Duodenal mucosa (tissue), 2 donors: Measurements from ENCODE around the gene RCE1.

Experiments used
- H3K27ac ChIP-seq: one replicate; pipeline ENCODE4 v1.7.0; 2013; ENCODE audit warnings: low read depth, low read length
- H3K27me3 ChIP-seq, 2 donors: one replicate each; pipeline ENCODE4 v1.7.0; 2013; ENCODE audit warnings: low read length in 2 of 2, control low read depth in 1 of 2; ENCODE audit not compliant: insufficient read depth in 2 of 2, control insufficient read depth in 1 of 2
- H3K36me3 ChIP-seq, 2 donors: one replicate each; pipeline ENCODE4 v1.7.0; 2013; ENCODE audit warnings: low read length in 2 of 2, control low read depth in 1 of 2; ENCODE audit not compliant: insufficient read depth in 2 of 2, control insufficient read depth in 1 of 2
- H3K4me1 ChIP-seq, 2 donors: one replicate each; pipeline ENCODE4 v1.7.0; 2013; ENCODE audit warnings: low read length in 2 of 2, control low read depth in 1 of 2; ENCODE audit not compliant: insufficient read depth in 2 of 2, control insufficient read depth in 1 of 2
- H3K4me3 ChIP-seq, 2 donors: one replicate each; pipeline ENCODE4 v1.7.0; 2013; ENCODE audit warnings: low read length in 2 of 2, low read depth in 1 of 2
- H3K9ac ChIP-seq, 2 donors: one replicate each; pipeline ENCODE4 v1.7.0; 2013; ENCODE audit warnings: low read length in 2 of 2, low read depth in 1 of 2
- H3K9me3 ChIP-seq, 2 donors: one replicate each; pipeline ENCODE4 v1.7.0; 2013; ENCODE audit warnings: low read length in 2 of 2, control low read depth in 1 of 2; ENCODE audit not compliant: control insufficient read depth in 1 of 2

RCE1 gene

DNA sequence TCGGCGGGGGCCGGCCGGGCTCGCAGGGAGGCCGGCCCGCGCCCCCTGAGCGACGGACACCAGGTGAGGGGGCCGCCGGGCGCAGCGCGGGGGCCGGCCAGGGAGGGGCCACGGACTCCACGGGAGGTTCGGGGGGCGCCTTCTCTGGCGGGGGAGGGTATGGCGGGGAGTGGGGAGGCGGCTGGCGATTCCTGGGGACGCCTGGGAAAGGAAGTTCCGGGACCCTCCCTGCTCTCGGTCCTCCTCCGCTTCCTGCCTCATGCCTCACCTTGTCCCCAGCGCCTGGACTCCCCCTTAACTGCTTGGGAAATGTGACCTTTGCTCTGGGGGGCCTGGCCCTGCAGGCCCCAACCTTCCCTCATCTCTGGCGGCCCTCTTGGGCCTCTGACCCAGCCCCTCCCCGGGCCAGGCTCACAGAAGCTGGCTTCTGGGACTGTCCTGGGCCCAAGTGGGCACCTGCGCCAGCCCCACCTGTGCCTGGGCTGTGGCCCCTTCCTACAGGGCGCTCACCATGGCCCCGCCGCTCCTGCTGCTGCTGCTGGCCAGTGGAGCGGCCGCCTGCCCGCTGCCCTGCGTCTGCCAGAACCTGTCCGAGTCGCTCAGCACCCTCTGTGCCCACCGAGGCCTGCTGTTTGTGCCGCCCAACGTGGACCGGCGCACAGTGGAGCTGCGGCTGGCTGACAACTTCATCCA, 14.1 kb downstream of the RCE1 start:
- H3K9ac ChIP-seq, result no peak overlapping the region
- no peak overlapping the region for H3K4me3 ChIP-seq
- no peak overlapping the region for H3K27ac ChIP-seq
- H3K9me3 ChIP-seq, result no peaks in the 10 kb centered on the region
- no peaks in the 10 kb centered on the region for H3K36me3 ChIP-seq
- peaks cover 5 to 9% of the 10 kb centered on the region in 2 donors for H3K4me1 ChIP-seq
- H3K27me3 ChIP-seq, result no peaks in the 10 kb centered on the region

DNA sequence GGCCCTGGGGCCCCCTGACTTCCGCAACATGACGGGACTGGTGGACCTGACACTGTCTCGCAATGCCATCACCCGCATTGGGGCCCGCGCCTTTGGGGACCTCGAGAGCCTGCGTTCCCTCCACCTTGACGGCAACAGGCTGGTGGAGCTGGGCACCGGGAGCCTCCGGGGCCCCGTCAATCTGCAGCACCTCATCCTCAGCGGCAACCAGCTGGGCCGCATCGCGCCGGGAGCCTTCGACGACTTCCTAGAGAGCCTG, 14.6 kb downstream of the RCE1 start:
- no peak overlapping the region for H3K9ac ChIP-seq
- no peaks in the 10 kb centered on the region for H3K36me3 ChIP-seq
- no peak overlapping the region for H3K27ac ChIP-seq
- no peaks in the 10 kb centered on the region for H3K27me3 ChIP-seq
- no peaks in the 10 kb centered on the region for H3K9me3 ChIP-seq
- no peak overlapping the region for H3K4me3 ChIP-seq
- H3K4me1 ChIP-seq, result peaks cover 5 to 9% of the 10 kb centered on the region in 2 donors

DNA sequence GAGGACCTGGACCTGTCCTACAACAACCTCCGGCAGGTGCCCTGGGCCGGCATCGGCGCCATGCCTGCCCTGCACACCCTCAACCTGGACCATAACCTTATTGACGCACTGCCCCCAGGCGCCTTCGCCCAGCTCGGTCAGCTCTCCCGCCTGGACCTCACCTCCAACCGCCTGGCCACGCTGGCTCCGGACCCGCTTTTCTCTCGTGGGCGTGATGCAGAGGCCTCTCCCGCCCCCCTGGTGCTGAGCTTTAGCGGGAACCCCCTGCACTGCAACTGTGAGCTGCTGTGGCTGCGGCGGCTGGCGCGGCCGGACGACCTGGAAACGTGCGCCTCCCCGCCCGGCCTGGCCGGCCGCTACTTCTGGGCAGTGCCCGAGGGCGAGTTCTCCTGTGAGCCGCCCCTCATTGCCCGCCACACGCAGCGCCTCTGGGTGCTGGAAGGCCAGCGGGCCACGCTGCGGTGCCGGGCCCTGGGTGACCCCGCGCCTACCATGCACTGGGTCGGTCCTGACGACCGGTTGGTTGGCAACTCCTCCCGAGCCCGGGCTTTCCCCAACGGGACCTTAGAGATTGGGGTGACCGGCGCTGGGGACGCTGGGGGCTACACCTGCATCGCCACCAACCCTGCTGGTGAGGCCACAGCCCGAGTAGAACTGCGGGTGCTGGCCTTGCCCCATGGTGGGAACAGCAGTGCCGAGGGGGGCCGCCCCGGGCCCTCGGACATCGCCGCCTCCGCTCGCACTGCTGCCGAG, 15.1 kb downstream of the RCE1 start:
- no peak overlapping the region for H3K4me3 ChIP-seq
- H3K27ac ChIP-seq, result no peak overlapping the region

DNA sequence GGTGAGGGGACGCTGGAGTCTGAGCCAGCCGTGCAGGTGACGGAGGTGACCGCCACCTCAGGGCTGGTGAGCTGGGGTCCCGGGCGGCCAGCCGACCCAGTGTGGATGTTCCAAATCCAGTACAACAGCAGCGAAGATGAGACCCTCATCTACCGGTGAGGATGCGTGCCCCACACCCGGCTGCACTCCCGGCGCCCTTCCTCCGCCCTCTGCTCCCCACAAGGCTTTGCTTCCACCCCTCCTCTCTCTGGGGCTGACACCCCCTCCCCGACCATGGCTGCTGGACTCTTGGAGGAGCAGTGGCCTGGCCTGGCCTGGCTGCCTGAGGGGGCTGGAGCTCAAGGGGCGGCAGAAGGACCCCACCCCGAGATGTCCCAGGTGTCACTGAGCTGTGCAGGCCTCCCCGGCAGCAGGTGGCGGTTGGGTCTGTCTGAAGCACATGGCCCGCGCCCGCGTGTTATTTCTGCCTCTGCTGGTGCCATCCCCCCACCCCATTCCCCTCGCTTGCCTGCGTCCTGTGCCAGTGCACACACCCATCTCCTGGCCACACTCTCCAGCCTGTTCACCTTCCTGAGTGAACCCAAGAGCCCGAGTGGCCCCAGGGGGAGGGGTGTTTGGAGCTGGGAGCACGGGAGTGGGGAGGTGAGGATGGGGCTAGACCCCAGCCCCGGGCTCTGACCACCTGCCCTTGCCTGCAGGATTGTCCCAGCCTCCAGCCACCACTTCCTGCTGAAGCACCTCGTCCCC, 15.9 kb downstream of the RCE1 start:
- H3K36me3 ChIP-seq, result no peaks in the 10 kb centered on the region
- H3K4me3 ChIP-seq, result no peak overlapping the region
- no peaks in the 10 kb centered on the region for H3K9me3 ChIP-seq
- no peak overlapping the region for H3K27ac ChIP-seq
- H3K4me1 ChIP-seq, result peaks cover 8 to 15% of the 10 kb centered on the region in 2 donors
- no peaks in the 10 kb centered on the region for H3K27me3 ChIP-seq
- H3K9ac ChIP-seq, result no peak overlapping the region

More for the DNA sequence above, 15.1 kb downstream of the RCE1 start:
- H3K4me1 ChIP-seq, result peaks cover 5 to 9% of the 10 kb centered on the region in 2 donors
- no peaks in the 10 kb centered on the region for H3K27me3 ChIP-seq
- H3K9me3 ChIP-seq, result no peaks in the 10 kb centered on the region
- H3K9ac ChIP-seq, result no peak overlapping the region
- no peaks in the 10 kb centered on the region for H3K36me3 ChIP-seq

DNA sequence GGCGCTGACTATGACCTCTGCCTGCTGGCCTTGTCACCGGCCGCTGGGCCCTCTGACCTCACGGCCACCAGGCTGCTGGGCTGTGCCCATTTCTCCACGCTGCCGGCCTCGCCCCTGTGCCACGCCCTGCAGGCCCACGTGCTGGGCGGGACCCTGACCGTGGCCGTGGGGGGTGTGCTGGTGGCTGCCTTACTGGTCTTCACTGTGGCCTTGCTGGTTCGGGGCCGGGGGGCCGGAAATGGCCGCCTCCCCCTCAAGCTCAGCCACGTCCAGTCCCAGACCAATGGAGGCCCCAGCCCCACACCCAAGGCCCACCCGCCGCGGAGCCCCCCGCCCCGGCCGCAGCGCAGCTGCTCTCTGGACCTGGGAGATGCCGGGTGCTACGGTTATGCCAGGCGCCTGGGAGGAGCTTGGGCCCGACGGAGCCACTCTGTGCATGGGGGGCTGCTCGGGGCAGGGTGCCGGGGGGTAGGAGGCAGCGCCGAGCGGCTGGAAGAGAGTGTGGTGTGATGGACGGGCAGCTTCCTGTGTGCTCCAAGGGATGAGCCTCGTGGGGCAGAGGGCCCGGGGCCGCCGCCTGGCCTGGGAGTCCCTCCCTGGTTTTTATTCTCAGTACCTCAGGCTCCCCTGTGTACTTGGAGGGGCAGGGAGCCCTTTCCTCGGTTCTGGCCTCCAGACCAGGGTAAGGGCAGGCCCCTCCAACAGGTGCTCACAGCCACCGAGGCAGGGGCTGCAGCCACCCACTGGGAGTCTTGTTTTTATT, 16.6 kb downstream of the RCE1 start:
- no peak overlapping the region for H3K4me3 ChIP-seq

DNA sequence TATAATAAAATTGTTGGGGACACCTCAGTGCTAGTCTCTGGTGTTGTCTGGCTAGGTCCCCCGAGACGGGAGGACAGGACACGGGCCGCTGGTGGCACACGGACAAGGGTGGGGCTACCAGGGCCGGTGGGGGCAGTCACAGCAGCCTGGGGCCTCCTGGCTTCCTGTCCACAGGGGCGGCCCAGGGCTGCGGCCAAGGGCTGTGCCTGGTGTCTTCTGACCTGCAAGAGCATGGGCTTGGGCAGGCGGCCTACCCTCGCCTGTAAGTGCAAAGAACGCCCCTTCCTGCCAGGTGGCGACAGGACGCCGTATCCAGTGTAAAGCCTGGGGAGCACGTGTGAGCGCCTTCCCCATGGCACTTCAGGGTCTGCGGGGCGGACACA, 17.2 kb downstream of the RCE1 start:
- Histone ChIP-seq H3K36me3 (no peaks in the 10 kb centered on the region), H3K4me1 (peaks cover 21 to 24% of the 10 kb centered on the region in 2 donors), H3K27ac (no peak overlapping the region), H3K9ac (no peak overlapping the region), H3K27me3 (no peaks in the 10 kb centered on the region), H3K9me3 (no peaks in the 10 kb centered on the region), H3K4me3 (no peak overlapping the region)

More for the DNA sequence above, 16.6 kb downstream of the RCE1 start:
- Histone ChIP-seq H3K9ac (no peak overlapping the region), H3K9me3 (no peaks in the 10 kb centered on the region), H3K27me3 (no peaks in the 10 kb centered on the region), H3K36me3 (no peaks in the 10 kb centered on the region), H3K4me1 (peaks cover 16 to 22% of the 10 kb centered on the region in 2 donors), H3K27ac (no peak overlapping the region)

DNA sequence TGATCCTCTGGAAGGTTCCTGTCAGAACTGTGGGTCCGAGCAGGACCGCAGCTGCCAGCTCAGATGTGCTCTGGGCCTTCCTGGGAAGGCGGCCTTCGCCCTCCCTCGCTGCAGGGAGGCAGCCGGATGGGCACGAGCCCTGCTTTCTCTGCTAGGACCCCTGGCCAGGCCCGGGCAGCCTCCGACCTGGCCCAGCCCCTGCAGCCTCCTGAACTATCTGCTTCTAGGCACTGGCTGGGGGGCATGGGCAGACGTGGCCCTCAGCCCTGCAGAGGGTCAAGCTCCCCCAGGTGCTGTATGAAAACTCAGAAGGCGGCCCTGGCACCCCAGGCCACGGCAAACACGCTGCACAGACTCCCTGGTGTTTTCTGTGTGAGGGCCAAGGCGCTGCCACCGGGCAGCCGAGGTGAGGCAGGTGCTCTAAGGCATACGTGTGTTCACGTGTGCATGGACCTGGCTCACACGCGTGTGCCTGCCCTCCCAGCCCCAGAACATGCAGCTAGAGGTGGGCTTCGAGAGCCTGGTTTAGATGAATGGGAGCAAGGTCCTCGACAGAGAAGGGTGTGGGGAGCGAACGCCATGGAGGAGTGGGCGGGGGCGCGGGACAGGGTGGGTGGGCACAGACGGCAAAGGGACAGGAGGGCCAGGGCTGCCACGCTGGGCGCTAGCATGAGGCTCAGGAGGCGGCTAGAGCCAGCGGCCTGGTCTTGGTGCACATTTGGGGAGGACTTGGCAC, 18.0 kb downstream of the RCE1 start:
- Histone ChIP-seq H3K4me3 (no peak overlapping the region), H3K36me3 (no peaks in the 10 kb centered on the region), H3K4me1 (peaks cover 16 to 19% of the 10 kb centered on the region in 2 donors), H3K27me3 (no peaks in the 10 kb centered on the region), H3K9me3 (no peaks in the 10 kb centered on the region), H3K9ac (no peak overlapping the region), H3K27ac (no peak overlapping the region)

DNA sequence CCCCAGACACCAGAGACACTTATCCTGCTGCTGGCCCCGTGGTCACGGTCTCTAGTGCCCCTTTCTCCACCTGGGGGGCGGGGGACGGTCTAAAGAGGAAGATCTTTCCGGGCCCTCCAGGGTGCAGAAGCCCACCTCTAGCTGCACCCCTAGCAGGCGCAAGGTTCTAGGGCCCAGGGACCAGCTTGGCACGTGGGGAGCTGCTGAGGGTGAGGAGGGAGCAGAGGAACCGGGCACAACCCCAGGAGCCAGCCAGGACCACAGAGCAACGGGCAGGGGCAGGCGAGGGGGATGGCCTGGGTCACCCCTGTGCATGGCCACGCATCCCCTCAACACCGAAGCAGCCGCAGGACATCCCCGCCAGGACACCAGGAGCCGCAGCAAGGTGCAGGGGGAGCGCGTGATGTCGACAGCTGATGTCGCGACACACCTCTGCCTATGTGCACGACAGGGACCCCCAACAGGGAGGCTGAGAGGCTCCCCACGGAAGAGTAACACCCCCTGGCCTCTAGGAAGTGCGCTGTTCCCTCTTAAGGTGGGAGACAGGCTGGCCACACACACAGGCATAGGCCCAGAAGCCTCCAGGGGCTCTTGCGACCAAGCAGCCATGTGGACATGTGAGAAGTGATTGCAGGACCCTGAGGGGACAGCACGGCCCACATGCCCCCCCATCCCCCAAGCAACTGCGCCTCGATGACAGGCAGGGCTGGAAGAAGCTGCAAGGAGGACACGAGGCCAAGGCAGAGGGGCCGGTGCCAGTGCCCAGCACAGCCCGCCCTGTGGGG, 18.7 kb downstream of the RCE1 start:
- Histone ChIP-seq H3K9me3 (no peaks in the 10 kb centered on the region), H3K4me3 (no peak overlapping the region), H3K4me1 (peaks cover 16 to 19% of the 10 kb centered on the region in 2 donors), H3K27me3 (no peaks in the 10 kb centered on the region), H3K9ac (no peak overlapping the region), H3K27ac (no peak overlapping the region), H3K36me3 (no peaks in the 10 kb centered on the region)

DNA sequence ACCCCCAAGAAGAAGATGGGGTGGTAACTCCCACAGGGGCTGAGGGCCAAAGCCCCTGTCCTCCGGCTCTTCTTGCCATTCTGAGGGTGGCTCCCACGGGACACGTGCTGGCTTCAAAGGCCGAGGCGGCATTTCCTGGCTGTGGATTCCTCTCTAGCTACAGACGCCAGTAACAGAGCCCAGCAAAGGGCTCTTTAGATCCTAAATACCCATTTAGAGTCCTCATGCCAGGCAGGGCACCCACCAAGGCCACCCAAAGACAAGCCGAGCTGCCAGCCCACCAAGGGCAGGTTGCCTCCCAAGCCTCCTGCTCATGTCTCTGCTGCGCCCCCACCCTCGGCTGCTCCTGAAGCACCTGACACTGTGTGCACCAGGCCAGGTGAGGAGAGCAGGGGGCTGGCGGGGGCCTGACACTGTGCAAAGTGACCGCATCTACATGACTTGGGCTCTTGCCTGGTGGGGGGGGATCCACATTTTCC, 19.4 kb downstream of the RCE1 start:
- H3K27me3 ChIP-seq, result no peaks in the 10 kb centered on the region
- H3K4me3 ChIP-seq, result no peak overlapping the region
- peaks cover 16 to 19% of the 10 kb centered on the region in 2 donors for H3K4me1 ChIP-seq
- H3K9ac ChIP-seq, result no peak overlapping the region
- H3K27ac ChIP-seq, result no peak overlapping the region
- no peaks in the 10 kb centered on the region for H3K36me3 ChIP-seq
- no peaks in the 10 kb centered on the region for H3K9me3 ChIP-seq
